Measurements from ENCODE around the gene TXNDC16.
"Not testable (repeated sequence)": the region's sequence is repeated elsewhere in the genome, so short reads cannot be mapped to it uniquely, and the experiment has no call there.

The TXNDC16 gene

GRCh38 chr14:52531481-52531880, 20.8 kb downstream of the TXNDC16 start:
- no peak for DNase-seq

GRCh38 chr14:52527052-52527451, 25.3 kb downstream of the TXNDC16 start:
- no peak for DNase-seq

GRCh38 chr14:52522581-52523345, 29.5 kb downstream of the TXNDC16 start:
- DNase-seq: no peak

- no peak for DNase-seq
These were observed 30.3 kb downstream of the TXNDC16 start for GRCh38 chr14:52522033-52522432.

GRCh38 chr14:52514046-52514811, 38.1 kb downstream of the TXNDC16 start:
- no peak for DNase-seq

GRCh38 chr14:52513249-52513648, 39.1 kb downstream of the TXNDC16 start:
- no peak for DNase-seq

GRCh38 chr14:52494444-52494843, 57.9 kb downstream of the TXNDC16 start:
- DNase-seq: no peak

GRCh38 chr14:52485350-52485960, 66.8 kb downstream of the TXNDC16 start:
- DNase-seq: no peak

GRCh38 chr14:52481864-52482263, 70.4 kb downstream of the TXNDC16 start:
- no peak for DNase-seq

- DNase-seq: no peak
These were observed 78.7 kb downstream of the TXNDC16 start for GRCh38 chr14:52473557-52473956.

- DNase-seq: no peak
These were observed 79.6 kb downstream of the TXNDC16 start for GRCh38 chr14:52472728-52473127.

GRCh38 chr14:52472251-52472650, 80.1 kb downstream of the TXNDC16 start:
- not testable (repeated sequence) for DNase-seq

- no peak for DNase-seq
These were observed 84.6 kb downstream of the TXNDC16 start for GRCh38 chr14:52467515-52468266.

GRCh38 chr14:52464175-52464574, 88.1 kb downstream of the TXNDC16 start:
- DNase-seq: no peak

GRCh38 chr14:52463375-52463774, 88.9 kb downstream of the TXNDC16 start:
- DNase-seq: no peak

- DNase-seq: no peak
These were observed 90.6 kb downstream of the TXNDC16 start for GRCh38 chr14:52461721-52462120.

GRCh38 chr14:52458721-52459085, 93.6 kb downstream of the TXNDC16 start:
- no peak for DNase-seq

- no peak for DNase-seq
These were observed 94.9 kb downstream of the TXNDC16 start for GRCh38 chr14:52457411-52457810.

- DNase-seq: no peak
These were observed 96.8 kb downstream of the TXNDC16 start for GRCh38 chr14:52455291-52456088.

- DNase-seq: no peak
These were observed 105.1 kb downstream of the TXNDC16 start for GRCh38 chr14:52447236-52447635.

- DNase-seq: no peak
These were observed 106.0 kb downstream of the TXNDC16 start for GRCh38 chr14:52446355-52446754.

GRCh38 chr14:52443506-52443905, 108.8 kb downstream of the TXNDC16 start:
- no peak for DNase-seq

Measured in KG1 (cell line).